ENCODE data around the gene NR2F1-AS1. TPM values are rescaled to one million over a fixed set of nuclear protein-coding genes. Genes with fewer than 3 reads are reported as not detected.
A peak's percentile ranks its signal among the peaks of the same experiment; 100 is the strongest.

Gene NR2F1-AS1
- total and polyA plus RNA-seq, 2 of the 4 experiments (the other 2 are of a cell fraction), result 12.5 to 12.8 TPM

- peak overlapping the region; percentile 21 for H3K9ac ChIP-seq (ENCODE audit: low read depth, low read length)
- H4K8ac ChIP-seq (ENCODE audit: low read depth in 2 of 2, low read length in 2 of 2), result peak overlapping the region; percentile 3 to 56; a peak in 3 of 4 replicates
- H3K27me3 ChIP-seq (ENCODE audit: control insufficient read depth, insufficient read depth, low read length), result no peaks in the 10 kb centered on the region
- H3K79me1 ChIP-seq (ENCODE audit: low read depth in 1 of 2, low read length in 2 of 2), result peaks cover 8 to 22% of the 10 kb centered on the region in 2 experiments; a peak in 3 of 4 replicates
- H3K23ac ChIP-seq (ENCODE audit: low read depth, low read length), result peak overlapping the region; percentile 90
- H3K18ac ChIP-seq (ENCODE audit: low read depth, low read length), result peak overlapping the region; percentile 67
- H4K5ac ChIP-seq (ENCODE audit: low read depth, low read length), result peak overlapping the region; percentile 79
- in situ Hi-C loops (cut with MboI; ENCODE audit: low sequenced_read_pairs), result no loop called here
- H2BK15ac ChIP-seq (ENCODE audit: low read depth, low read length), result no peak overlapping the region
- ATAC-seq (ENCODE audit: low read depth) (peak; percentile 7), DNase-seq (no peak)
- H3K9me3 ChIP-seq (ENCODE audit: control insufficient read depth, insufficient read depth, low read length), result no peaks in the 10 kb centered on the region
- peak overlapping the region; percentile 14 for H4K91ac ChIP-seq (ENCODE audit: insufficient read depth, low read depth, low read length)
- H3K14ac ChIP-seq (replicated peaks; ENCODE audit: low read depth, low read length), result peak overlapping the region; percentile 38
- H3K27ac ChIP-seq (ENCODE audit: insufficient read depth, low read length), result peak overlapping the region; percentile 73
- peak overlapping the region; percentile 75 for H3K4ac ChIP-seq (ENCODE audit: low read depth, low read length)
- no TSS peak for BruUV-seq (replicated peaks)
- H4K20me1 ChIP-seq (ENCODE audit: insufficient read depth, low read length), result no peaks in the 10 kb centered on the region
- peak overlapping the region; percentile 75 for H2BK5ac ChIP-seq (ENCODE audit: low read depth, low read length, poor library complexity, severe bottlenecking)
- H2AK9ac ChIP-seq (replicated peaks; ENCODE audit: low read depth, low read length, poor library complexity), result no peak overlapping the region
- 0% methylated on average over 2 of the region's 9 CpGs; no CpG with 5 or more reads in 1 of the 2 experiments for WGBS, 2 experiments (ENCODE audit: extremely low coverage in 2 of 2, insufficient read length in 1 of 2)
- H3K9me1 ChIP-seq (ENCODE audit: insufficient read depth, low read length), result 0 out of 2 replicates have a peak, but pooled peaks cover 10% of the 10 kb centered on the region
- H3K4me3 ChIP-seq (ENCODE audit: insufficient read depth, low read depth, low read length), result peak overlapping the region; percentile 39
- H2AK5ac ChIP-seq (ENCODE audit: low read depth, low read length), result no peak overlapping the region; the same call in none of the 2 replicates
- H2BK120ac ChIP-seq (ENCODE audit: low read depth, low read length), result peak overlapping the region; percentile 58; the same call in 1 of the 2 replicates
- TF ChIP-seq MAZ (IDR thresholded peaks at IDR 0.05; ENCODE audit: borderline replicate concordance, low read depth, low read length) (no peak), USF2 (IDR thresholded peaks at IDR 0.05; ENCODE audit: low read depth, low read length) (no peak), CEBPB (IDR thresholded peaks at IDR 0.05; ENCODE audit: low read depth, low read length) (no peak)
- H3K36me3 ChIP-seq (ENCODE audit: control insufficient read depth, insufficient read depth, low read length), result no peaks in the 10 kb centered on the region
- peak overlapping the region; percentile 94 for H3K4me2 ChIP-seq (ENCODE audit: low read depth, low read length)
- intact Hi-C loops (cut with micrococcal nuclease), result loop anchor here (5.0 to 10.0 kb wide), 2 partner anchors 1013 to 1091 kb away; partner anchors contain the start of genes KIAA0825 and SLF1
- peaks cover 20% of the 10 kb centered on the region for H3K4me1 ChIP-seq (ENCODE audit: control insufficient read depth, insufficient read depth, low read length)
- peak overlapping the region; percentile 83 for H2AFZ ChIP-seq (replicated peaks; ENCODE audit: low read length, poor library complexity)
- dilution Hi-C loops (cut with HindIII; ENCODE audit: low sequenced_read_pairs, unreplicated experiment), result no loop called here
- ChIA-PET POLR2A (ENCODE audit: unreplicated experiment) (interaction anchor here (0.5 to 1.3 kb wide), 5 partner anchors 10 to 1654 kb away, joined by 3 to 8 read pairs (median 3); partner anchors contain the start of gene NR2F1), CTCF (interaction anchor here (1.2 to 2.0 kb wide), 2 partner anchors 12 to 189 kb away, joined by 4 to 6 read pairs; no protein-coding TSS in a partner anchor)
- H3K56ac ChIP-seq (ENCODE audit: extremely low read depth, insufficient read depth, low read length), result peak overlapping the region; percentile 68
- H2BK20ac ChIP-seq (ENCODE audit: low read depth, low read length), result peak overlapping the region; percentile 71; the same call in 1 of the 2 replicates
Observed at GRCh38 chr5:93601802-93602155, 20.8 kb upstream of the NR2F1-AS1 start.

All from IMR-90 (cell line).